GM18909 (cell line): ENCODE measurements around the gene PSMG4.

Experiments
- ATAC-seq: cut with Tn5 transposase; IDR thresholded peaks from one replicate; pipeline ENCODE4 v1.9.1; 2021; ENCODE audit warnings: mild to moderate bottlenecking; ENCODE audit not compliant: unreplicated experiment, poor library complexity

Gene PSMG4

GRCh38 chr6:3270258-3270657 is 11.5 kb downstream of the PSMG4 start:
- ATAC-seq: no peak

- ATAC-seq: no peak
These were observed 13.0 kb downstream of the PSMG4 start for GRCh38 chr6:3271756-3272155.

DNA sequence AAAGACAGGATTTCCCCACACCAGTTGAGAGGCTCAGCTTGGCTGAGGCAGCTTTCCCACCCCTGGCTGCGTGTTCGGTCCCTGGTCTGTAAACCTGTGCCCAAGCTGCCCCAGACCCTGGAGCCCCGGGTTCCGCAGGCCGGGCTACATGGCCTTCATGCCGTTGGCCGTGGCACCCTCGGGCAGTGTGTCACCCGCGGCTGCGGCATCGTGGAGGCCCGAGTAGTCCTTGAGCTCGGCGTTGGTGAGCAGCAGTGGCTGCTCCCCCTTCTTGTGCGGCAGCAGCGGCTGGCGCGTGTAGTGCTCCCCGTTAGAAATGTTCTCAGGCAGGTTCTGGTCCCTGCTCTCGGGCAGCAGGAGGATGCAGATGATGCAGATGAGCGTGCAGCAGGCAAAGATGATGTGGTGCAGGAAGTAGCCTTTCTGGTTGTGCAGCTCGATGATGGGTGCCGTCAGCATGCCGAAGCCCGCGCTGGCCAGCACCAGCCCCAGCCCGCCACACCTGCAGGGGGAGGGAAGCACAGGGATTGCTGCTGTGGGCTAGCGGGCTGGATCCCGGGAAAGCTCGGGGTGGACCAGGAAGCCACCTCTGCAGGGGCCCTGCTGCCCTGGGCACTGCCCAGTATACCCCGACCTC is 14.3 kb downstream of the PSMG4 start:
- ATAC-seq: no peak

- ATAC-seq: no peak
These were observed 15.2 kb downstream of the PSMG4 start for GRCh38 chr6:3273707-3274521.

GRCh38 chr6:3276174-3277167 is 17.7 kb downstream of the PSMG4 start:
- ATAC-seq: no peak

- ATAC-seq: no peak
These were observed 18.5 kb downstream of the PSMG4 start for GRCh38 chr6:3277251-3277650.

GRCh38 chr6:3277851-3278416 is 19.2 kb downstream of the PSMG4 start:
- no peak for ATAC-seq

DNA sequence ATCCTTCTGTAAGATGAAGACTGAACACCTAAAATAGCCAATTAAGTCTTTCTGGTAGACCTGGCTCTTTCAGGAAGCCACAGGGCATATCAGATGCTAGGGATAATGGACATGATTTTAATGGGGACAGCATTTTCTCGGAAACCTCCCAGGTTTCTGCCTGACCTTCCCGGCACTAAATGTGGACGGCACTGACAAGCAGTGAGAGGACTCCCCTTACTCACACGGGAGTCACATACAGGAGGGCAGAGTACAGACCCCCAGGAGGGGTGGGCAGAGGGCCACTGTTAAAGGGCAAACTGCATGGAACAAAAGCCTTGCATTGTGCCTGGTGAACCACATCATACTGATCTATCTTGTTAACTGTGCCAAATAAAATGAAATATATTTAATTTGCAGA is 19.9 kb downstream of the PSMG4 start:
- ATAC-seq: no peak

- ATAC-seq: no peak
These were observed 21.3 kb downstream of the PSMG4 start for GRCh38 chr6:3280091-3280490.

- ATAC-seq: no peak
These were observed 22.2 kb downstream of the PSMG4 start for GRCh38 chr6:3280866-3281465.

GRCh38 chr6:3281631-3282475 is 23.1 kb downstream of the PSMG4 start:
- ATAC-seq: no peak

DNA sequence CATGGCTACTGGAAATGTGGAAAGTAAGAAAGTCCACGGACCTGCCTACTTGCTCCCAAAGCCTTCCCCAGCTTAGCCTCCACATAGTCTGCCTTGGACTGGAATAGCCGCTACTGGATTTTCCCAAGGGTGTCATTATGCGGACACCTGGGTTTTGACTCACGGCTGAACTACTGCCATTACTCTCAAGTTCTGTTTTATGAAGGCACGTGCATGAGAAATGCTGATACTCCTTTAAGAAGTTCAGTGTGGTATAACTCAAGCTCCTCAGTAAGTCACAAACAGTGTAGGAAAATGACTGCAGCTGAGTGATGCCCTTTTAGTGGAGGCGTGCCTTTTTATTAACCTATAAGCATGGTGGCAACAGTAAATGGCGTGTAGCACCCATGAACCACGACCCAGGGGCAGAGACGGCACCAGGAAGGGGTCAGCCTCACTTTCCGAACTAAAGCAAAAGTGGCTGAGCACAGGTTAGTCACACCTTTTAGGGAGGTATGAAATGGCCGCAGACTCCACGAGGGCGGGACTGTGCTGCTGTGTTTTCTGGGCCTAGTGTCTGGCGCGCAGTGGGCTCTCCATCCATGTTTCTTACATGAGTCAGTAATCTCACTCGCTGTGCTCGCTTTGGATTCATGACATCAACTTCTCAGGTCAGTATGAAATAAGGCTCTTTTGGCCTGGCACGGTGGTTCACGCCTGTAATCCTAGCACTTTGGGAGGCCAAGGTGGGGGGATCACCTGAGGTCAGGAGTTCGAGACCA is 23.9 kb downstream of the PSMG4 start:
- no peak for ATAC-seq

DNA sequence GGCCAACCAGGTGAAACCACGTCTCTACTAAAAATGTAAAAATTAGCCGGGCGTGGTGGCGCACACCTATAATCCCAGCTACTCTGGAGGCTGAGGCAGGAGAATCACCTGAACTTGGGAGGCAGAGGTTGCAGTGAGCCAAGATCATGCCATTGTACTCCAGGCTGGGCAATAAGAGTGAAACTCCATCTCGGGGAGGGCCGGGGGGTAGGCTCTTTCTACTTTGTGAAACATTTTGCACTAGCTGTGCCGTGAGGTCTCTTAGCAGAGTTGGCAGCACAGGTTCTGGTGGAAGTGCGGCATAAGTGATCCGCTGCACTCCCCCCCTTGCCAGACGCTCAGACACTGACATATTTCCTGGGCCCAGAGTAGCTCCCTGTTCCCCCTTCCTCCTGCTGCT is 24.5 kb downstream of the PSMG4 start:
- ATAC-seq: no peak

GRCh38 chr6:3283641-3284435 is 25.1 kb downstream of the PSMG4 start:
- ATAC-seq: no peak

DNA sequence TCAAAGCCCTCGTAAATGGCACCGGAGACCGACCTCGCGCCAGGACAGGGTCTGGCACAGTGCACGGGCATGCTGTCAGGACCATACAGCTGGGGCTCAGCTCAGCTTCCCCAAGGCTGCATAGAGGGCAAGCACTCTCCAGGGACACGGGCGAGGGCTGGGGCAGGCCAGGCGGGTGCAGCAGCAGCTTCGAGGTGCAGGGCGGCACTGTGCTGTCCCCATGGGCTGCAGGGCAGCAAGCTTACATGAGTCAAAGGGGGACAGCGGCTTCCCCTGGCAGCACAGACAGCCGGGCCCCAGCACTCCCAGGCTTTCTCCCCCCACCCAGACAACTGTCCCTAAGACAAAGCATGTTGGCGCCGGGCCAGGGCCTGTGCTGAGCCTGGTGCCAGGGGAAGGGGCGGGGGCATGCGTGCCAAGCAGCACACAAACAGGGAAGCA is 25.7 kb downstream of the PSMG4 start:
- ATAC-seq: no peak

DNA sequence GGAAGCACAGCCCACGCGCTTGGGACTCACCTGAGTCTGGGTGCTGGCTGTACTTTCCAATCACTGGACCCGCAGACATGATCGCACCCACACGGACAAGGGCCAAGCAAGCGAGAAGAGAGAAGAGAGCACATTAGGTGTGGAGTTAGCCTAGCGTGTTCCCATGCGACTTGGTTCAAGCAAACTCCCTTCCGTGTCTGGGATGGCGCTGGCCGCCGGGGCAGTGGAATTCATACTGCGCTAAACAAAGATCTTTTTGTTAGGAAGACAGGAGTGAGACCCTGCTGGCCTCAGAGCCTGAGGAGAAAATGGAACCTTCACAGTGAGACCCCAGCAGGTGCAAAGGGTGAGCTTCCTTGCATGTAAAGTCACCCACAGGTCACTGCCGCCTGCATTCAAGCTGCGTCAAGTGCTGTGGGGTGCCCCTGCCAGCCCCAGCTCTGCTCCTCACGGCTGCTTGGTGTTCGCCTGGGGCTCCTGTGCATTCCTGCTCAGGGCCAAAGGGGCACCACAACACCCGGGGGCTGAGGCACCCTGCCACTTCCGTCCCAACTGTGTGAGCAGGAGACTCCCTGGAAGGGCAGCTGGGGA is 26.4 kb downstream of the PSMG4 start:
- ATAC-seq: no peak

DNA sequence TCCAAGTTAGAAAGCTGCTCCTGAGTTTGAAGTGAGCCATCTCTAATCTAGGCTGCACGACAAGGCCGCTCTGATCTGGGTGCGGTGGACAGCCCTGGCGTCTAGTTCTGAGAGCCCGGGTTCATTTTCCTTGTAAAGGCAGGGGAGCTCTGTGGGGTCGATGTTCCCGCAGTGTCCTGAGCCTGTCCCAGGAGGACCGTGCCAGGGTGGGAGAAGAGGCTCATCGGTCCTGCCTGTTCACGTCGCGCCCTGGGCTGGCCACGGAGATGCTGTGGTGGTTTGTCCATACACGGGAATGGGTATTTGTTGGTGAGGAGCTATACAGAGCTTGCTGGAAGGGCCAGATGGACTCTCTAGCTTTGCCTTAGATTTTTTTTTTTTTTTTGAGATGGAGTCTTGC is 27.0 kb downstream of the PSMG4 start:
- no peak for ATAC-seq
